ENCODE data around the gene DIP2C. TPM values are rescaled to one million over a fixed set of nuclear protein-coding genes. Genes with fewer than 3 reads are reported as not detected.

Gene DIP2C
- total and polyA plus RNA-seq, 7 experiments from 2014 or later: 1.1 to 8.7 (median 4.5) TPM

- Mint-ChIP-seq H3K9me3 (peaks cover 0 to 2% (median 0%) of the 10 kb centered on the region in 11 donors), H3K4me1 (peaks cover 0 to 27% (median 20%) of the 10 kb centered on the region in 7 donors), H3K4me3 (no peak overlapping the region), H3K27me3 (peaks cover 0 to 23% (median 12%) of the 10 kb centered on the region in 5 donors), H3K27ac (no peak overlapping the region), H3K36me3 (no peaks in the 10 kb centered on the region)
- CTCF ChIA-PET: no interaction called here
- peaks cover 0 to 13% of the 10 kb centered on the region in 2 donors for H3K4me1 ChIP-seq (ENCODE audit: control insufficient read depth in 2 of 2, insufficient read depth in 2 of 2, low read length in 2 of 2)
- POLR2A ChIA-PET: interaction anchor here (1.0 kb wide), 1 partner anchor 10 kb away, joined by 3 read pairs; no protein-coding TSS in a partner anchor
- no peaks in the 10 kb centered on the region for H3K9me3 ChIP-seq (ENCODE audit: control insufficient read depth in 2 of 3, low read length in 3 of 3)
- H3K27ac ChIP-seq (ENCODE audit: low read depth, low read length): no peak overlapping the region
- H3K27me3 ChIP-seq (ENCODE audit: control insufficient read depth in 2 of 2, insufficient read depth in 2 of 2, low read length in 2 of 2): no peaks in the 10 kb centered on the region
- DNase-seq (no peak), ATAC-seq (no peak)
- no peaks in the 10 kb centered on the region for H3K36me3 ChIP-seq (ENCODE audit: control insufficient read depth in 2 of 3, insufficient read depth in 3 of 3, low read length in 3 of 3)
- intact Hi-C loops (cut with micrococcal nuclease): no loop called here
- no peak overlapping the region for H3K4me3 ChIP-seq (ENCODE audit: low read length)
These were observed 192.2 kb downstream of the DIP2C start for GRCh38 chr10:497289-497688.

- CTCF ChIA-PET: no interaction called here
- Mint-ChIP-seq H3K9me3 (peaks cover 0 to 2% (median 0%) of the 10 kb centered on the region in 11 donors), H3K27ac (no peak overlapping the region), H3K4me1 (peaks cover 0 to 5% (median 0%) of the 10 kb centered on the region in 7 donors), H3K36me3 (no peaks in the 10 kb centered on the region), H3K27me3 (peaks cover 4 to 17% (median 11%) of the 10 kb centered on the region in 5 donors), H3K4me3 (no peak overlapping the region)
- Histone ChIP-seq H3K9me3 (ENCODE audit: control insufficient read depth in 2 of 3, low read length in 3 of 3) (no peaks in the 10 kb centered on the region), H3K27me3 (ENCODE audit: control insufficient read depth in 2 of 2, insufficient read depth in 2 of 2, low read length in 2 of 2) (no peaks in the 10 kb centered on the region), H3K4me3 (ENCODE audit: low read length) (no peak overlapping the region), H3K4me1 (ENCODE audit: control insufficient read depth in 2 of 2, insufficient read depth in 2 of 2, low read length in 2 of 2) (no peaks in the 10 kb centered on the region), H3K27ac (ENCODE audit: low read depth, low read length) (no peak overlapping the region), H3K36me3 (ENCODE audit: control insufficient read depth in 2 of 3, insufficient read depth in 3 of 3, low read length in 3 of 3) (no peaks in the 10 kb centered on the region)
- POLR2A ChIA-PET: no interaction called here
- ATAC-seq (no peak), DNase-seq (no peak)
- intact Hi-C loops (cut with micrococcal nuclease): no loop called here
These were observed 194.9 kb downstream of the DIP2C start for GRCh38 chr10:494556-494955.

- Histone ChIP-seq H3K4me3 (ENCODE audit: low read length) (no peak overlapping the region), H3K27me3 (ENCODE audit: control insufficient read depth in 2 of 2, insufficient read depth in 2 of 2, low read length in 2 of 2) (no peaks in the 10 kb centered on the region), H3K4me1 (ENCODE audit: control insufficient read depth in 2 of 2, insufficient read depth in 2 of 2, low read length in 2 of 2) (no peaks in the 10 kb centered on the region), H3K9me3 (ENCODE audit: control insufficient read depth in 2 of 3, low read length in 3 of 3) (no peaks in the 10 kb centered on the region), H3K27ac (ENCODE audit: low read depth, low read length) (no peak overlapping the region), H3K36me3 (ENCODE audit: control insufficient read depth in 2 of 3, insufficient read depth in 3 of 3, low read length in 3 of 3) (no peaks in the 10 kb centered on the region)
- no peaks in the 10 kb centered on the region for H3K36me3 Mint-ChIP-seq
- H3K4me3 Mint-ChIP-seq: no peak overlapping the region
- ChIA-PET POLR2A (no interaction called here), CTCF (no interaction called here)
- peaks cover 0 to 2% (median 0%) of the 10 kb centered on the region in 11 donors for H3K9me3 Mint-ChIP-seq
- peaks cover 0 to 2% (median 0%) of the 10 kb centered on the region in 7 donors for H3K4me1 Mint-ChIP-seq
- no peak for DNase-seq
- no peak for ATAC-seq
- H3K27me3 Mint-ChIP-seq: peaks cover 4 to 13% (median 11%) of the 10 kb centered on the region in 5 donors
- no peak overlapping the region for H3K27ac Mint-ChIP-seq
- intact Hi-C loops (cut with micrococcal nuclease): no loop called here
These were observed 195.3 kb downstream of the DIP2C start for GRCh38 chr10:494149-494542.

GRCh38 chr10:493391-494148 lies 195.9 kb downstream of the DIP2C start:
- POLR2A ChIA-PET: no interaction called here
- CTCF ChIA-PET: no interaction called here
- ATAC-seq: no peak

GRCh38 chr10:492836-493235 lies 196.6 kb downstream of the DIP2C start:
- H3K9me3 Mint-ChIP-seq: peaks cover 0 to 2% (median 0%) of the 10 kb centered on the region in 11 donors
- H3K27ac Mint-ChIP-seq: peak overlapping the region in 1 of 9 donors; percentile 6
- H3K36me3 Mint-ChIP-seq: no peaks in the 10 kb centered on the region
- intact Hi-C loops (cut with micrococcal nuclease): no loop called here
- ATAC-seq (no peak), DNase-seq (no peak)
- H3K27me3 Mint-ChIP-seq: peaks cover 4 to 12% (median 9%) of the 10 kb centered on the region in 5 donors
- Histone ChIP-seq H3K36me3 (ENCODE audit: control insufficient read depth in 2 of 3, insufficient read depth in 3 of 3, low read length in 3 of 3) (no peaks in the 10 kb centered on the region), H3K27ac (ENCODE audit: low read depth, low read length) (no peak overlapping the region), H3K9me3 (ENCODE audit: control insufficient read depth in 2 of 3, low read length in 3 of 3) (no peaks in the 10 kb centered on the region), H3K4me1 (ENCODE audit: control insufficient read depth in 2 of 2, insufficient read depth in 2 of 2, low read length in 2 of 2) (no peaks in the 10 kb centered on the region), H3K4me3 (ENCODE audit: low read length) (no peak overlapping the region), H3K27me3 (ENCODE audit: control insufficient read depth in 2 of 2, insufficient read depth in 2 of 2, low read length in 2 of 2) (no peaks in the 10 kb centered on the region)
- H3K4me3 Mint-ChIP-seq: no peak overlapping the region
- peaks cover 0 to 4% (median 0%) of the 10 kb centered on the region in 7 donors for H3K4me1 Mint-ChIP-seq
- ChIA-PET POLR2A (interaction anchor here (0.7 kb wide), 1 partner anchor 8 kb away, joined by 4 read pairs; no protein-coding TSS in a partner anchor), CTCF (no interaction called here)

More at GRCh38 chr10:493391-494148, 195.9 kb downstream of the DIP2C start:
- no peak overlapping the region for H3K4me3 ChIP-seq (ENCODE audit: low read length)
- no peak for DNase-seq
- intact Hi-C loops (cut with micrococcal nuclease): no loop called here
- H3K4me1 ChIP-seq (ENCODE audit: control insufficient read depth in 2 of 2, insufficient read depth in 2 of 2, low read length in 2 of 2): no peaks in the 10 kb centered on the region
- peaks cover 0 to 4% (median 0%) of the 10 kb centered on the region in 7 donors for H3K4me1 Mint-ChIP-seq
- no peaks in the 10 kb centered on the region for H3K9me3 ChIP-seq (ENCODE audit: control insufficient read depth in 2 of 3, low read length in 3 of 3)
- H3K36me3 ChIP-seq (ENCODE audit: control insufficient read depth in 2 of 3, insufficient read depth in 3 of 3, low read length in 3 of 3): no peaks in the 10 kb centered on the region
- no peaks in the 10 kb centered on the region for H3K27me3 ChIP-seq (ENCODE audit: control insufficient read depth in 2 of 2, insufficient read depth in 2 of 2, low read length in 2 of 2)
- peaks cover 4 to 12% (median 11%) of the 10 kb centered on the region in 5 donors for H3K27me3 Mint-ChIP-seq
- H3K9me3 Mint-ChIP-seq: peaks cover 0 to 2% (median 0%) of the 10 kb centered on the region in 11 donors
- no peak overlapping the region for H3K27ac ChIP-seq (ENCODE audit: low read depth, low read length)
- no peak overlapping the region for H3K4me3 Mint-ChIP-seq
- no peaks in the 10 kb centered on the region for H3K36me3 Mint-ChIP-seq
- peak overlapping the region in 1 of 9 donors; percentile 6 for H3K27ac Mint-ChIP-seq

- no peak for DNase-seq
- POLR2A ChIA-PET: interaction anchor here (0.7 kb wide), 1 partner anchor 9 kb away, joined by 4 read pairs; no protein-coding TSS in a partner anchor
These were observed 197.6 kb downstream of the DIP2C start for GRCh38 chr10:491667-492424.

More at GRCh38 chr10:491667-492424, 197.6 kb downstream of the DIP2C start:
- no peaks in the 10 kb centered on the region for H3K27me3 ChIP-seq (ENCODE audit: control insufficient read depth in 2 of 2, insufficient read depth in 2 of 2, low read length in 2 of 2)
- intact Hi-C loops (cut with micrococcal nuclease): no loop called here
- no peaks in the 10 kb centered on the region for H3K4me1 ChIP-seq (ENCODE audit: control insufficient read depth in 2 of 2, insufficient read depth in 2 of 2, low read length in 2 of 2)
- no peaks in the 10 kb centered on the region for H3K36me3 Mint-ChIP-seq
- H3K9me3 ChIP-seq (ENCODE audit: control insufficient read depth in 2 of 3, low read length in 3 of 3): no peaks in the 10 kb centered on the region
- H3K4me3 ChIP-seq (ENCODE audit: low read length): no peak overlapping the region
- H3K27ac Mint-ChIP-seq: peak overlapping the region in 1 of 9 donors; percentile 30
- no peak for ATAC-seq
- peaks cover 4 to 12% (median 9%) of the 10 kb centered on the region in 5 donors for H3K27me3 Mint-ChIP-seq
- H3K9me3 Mint-ChIP-seq: peaks cover 0 to 2% (median 0%) of the 10 kb centered on the region in 11 donors
- CTCF ChIA-PET: no interaction called here
- H3K27ac ChIP-seq (ENCODE audit: low read depth, low read length): no peak overlapping the region
- H3K4me3 Mint-ChIP-seq: no peak overlapping the region
- H3K4me1 Mint-ChIP-seq: peaks cover 0 to 5% (median 0%) of the 10 kb centered on the region in 7 donors
- no peaks in the 10 kb centered on the region for H3K36me3 ChIP-seq (ENCODE audit: control insufficient read depth in 2 of 3, insufficient read depth in 3 of 3, low read length in 3 of 3)
